Measurements from ENCODE around the gene PCDHB8. TPM values are rescaled to one million over a fixed set of nuclear protein-coding genes. Genes with fewer than 3 reads are reported as not detected.
"Not testable (repeated sequence)": the region's sequence is repeated elsewhere in the genome, so short reads cannot be mapped to it uniquely, and the experiment has no call there.

The PCDHB8 gene
- total RNA-seq, 1 experiment from 2014 or later: 7.6 TPM

DNA sequence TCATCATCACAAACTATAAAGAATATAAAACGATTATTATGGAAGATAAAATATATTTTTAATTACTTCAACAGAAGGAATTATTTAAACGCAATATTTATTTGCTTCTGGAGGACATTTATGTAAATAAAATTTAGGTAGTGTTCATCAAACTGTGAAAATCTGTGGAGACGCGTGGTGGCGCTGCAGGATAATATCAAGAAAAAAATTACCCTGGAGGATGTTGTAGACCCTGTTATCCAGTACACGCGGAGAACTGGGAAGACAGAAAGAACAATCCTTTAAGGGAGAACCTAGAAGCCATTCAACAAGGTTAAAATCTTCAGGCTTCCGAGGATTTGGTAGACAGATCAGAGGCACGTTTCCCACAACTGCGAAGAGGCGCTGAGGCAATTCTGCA is 30.9 kb downstream of the PCDHB8 start, which contains the start of gene PCDHB12:
PCDHB12 (plus strand) TSS at position 242 of the 400 bp plus-strand sequence. CDS start 189 bp downstream, outside the sequence.
- POLR2A ChIA-PET: no interaction called here
- CTCF ChIA-PET: interaction anchor here (1.0 to 1.2 kb wide), 2 partner anchors 8 to 112 kb away, joined by 3 to 4 read pairs; partner anchors contain the start of gene TAF7

DNA sequence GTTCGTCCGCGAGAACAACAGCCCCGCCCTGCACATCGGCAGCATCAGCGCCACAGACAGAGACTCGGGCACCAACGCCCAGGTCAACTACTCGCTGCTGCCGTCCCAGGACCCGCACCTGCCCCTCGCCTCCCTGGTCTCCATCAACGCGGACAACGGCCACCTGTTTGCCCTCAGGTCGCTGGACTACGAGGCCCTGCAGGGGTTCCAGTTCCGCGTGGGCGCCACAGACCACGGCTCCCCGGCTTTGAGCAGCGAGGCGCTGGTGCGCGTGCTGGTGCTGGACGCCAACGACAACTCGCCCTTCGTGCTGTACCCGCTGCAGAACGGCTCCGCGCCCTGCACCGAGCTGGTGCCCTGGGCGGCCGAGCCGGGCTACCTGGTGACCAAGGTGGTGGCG is 32.7 kb downstream of the PCDHB8 start:
- H3K4me3 ChIP-seq (ENCODE audit: low read depth in 2 of 2, low read length in 2 of 2); POLR2A ChIA-PET; H3K9me3 ChIP-seq (ENCODE audit: control insufficient read depth, insufficient read depth, low read depth, low read length); CTCF ChIA-PET; in situ Hi-C loops (cut with HindIII; ENCODE audit: low pct_unique_long_range_greater_than_20kb, low sequenced_read_pairs); H3K36me3 ChIP-seq (ENCODE audit: control insufficient read depth, insufficient read depth, low read length); BruUV-seq (replicated peaks); ATAC-seq; intact Hi-C loops (cut with micrococcal nuclease; ENCODE audit: unreplicated experiment); DNase-seq (ENCODE audit: low read depth, low spot score); H3K27me3 ChIP-seq (ENCODE audit: control insufficient read depth, insufficient read depth, low read length); H3K4me1 ChIP-seq (ENCODE audit: control insufficient read depth, insufficient read depth, low read length); H3K27ac ChIP-seq (ENCODE audit: low read length): not testable (repeated sequence)

More for the DNA sequence above, 30.9 kb downstream of the PCDHB8 start, which contains the start of gene PCDHB12:
- H3K27ac ChIP-seq (ENCODE audit: low read length): no peak within 1 kb of the TSS
- H3K4me1 ChIP-seq (ENCODE audit: control insufficient read depth, insufficient read depth, low read length): no peaks in the 10 kb centered on the region
- no TSS peak for BruUV-seq (replicated peaks)
- H3K4me3 ChIP-seq (ENCODE audit: low read depth in 2 of 2, low read length in 2 of 2): no peak within 1 kb of the TSS; a peak in 1 of 4 replicates
- intact Hi-C loops (cut with micrococcal nuclease; ENCODE audit: unreplicated experiment): loop anchor here (5.0 kb wide), 1 partner anchor 349 kb away; no protein-coding TSS in a partner anchor
- peaks cover 9% of the 10 kb centered on the region for H3K27me3 ChIP-seq (ENCODE audit: control insufficient read depth, insufficient read depth, low read length)
- TF ChIP-seq, protein P1, sequence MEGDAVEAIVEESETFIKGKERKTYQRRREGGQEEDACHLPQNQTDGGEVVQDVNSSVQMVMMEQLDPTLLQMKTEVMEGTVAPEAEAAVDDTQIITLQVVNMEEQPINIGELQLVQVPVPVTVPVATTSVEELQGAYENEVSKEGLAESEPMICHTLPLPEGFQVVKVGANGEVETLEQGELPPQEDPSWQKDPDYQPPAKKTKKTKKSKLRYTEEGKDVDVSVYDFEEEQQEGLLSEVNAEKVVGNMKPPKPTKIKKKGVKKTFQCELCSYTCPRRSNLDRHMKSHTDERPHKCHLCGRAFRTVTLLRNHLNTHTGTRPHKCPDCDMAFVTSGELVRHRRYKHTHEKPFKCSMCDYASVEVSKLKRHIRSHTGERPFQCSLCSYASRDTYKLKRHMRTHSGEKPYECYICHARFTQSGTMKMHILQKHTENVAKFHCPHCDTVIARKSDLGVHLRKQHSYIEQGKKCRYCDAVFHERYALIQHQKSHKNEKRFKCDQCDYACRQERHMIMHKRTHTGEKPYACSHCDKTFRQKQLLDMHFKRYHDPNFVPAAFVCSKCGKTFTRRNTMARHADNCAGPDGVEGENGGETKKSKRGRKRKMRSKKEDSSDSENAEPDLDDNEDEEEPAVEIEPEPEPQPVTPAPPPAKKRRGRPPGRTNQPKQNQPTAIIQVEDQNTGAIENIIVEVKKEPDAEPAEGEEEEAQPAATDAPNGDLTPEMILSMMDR (IDR thresholded peaks at IDR 0.05): peak; percentile 67
- TF ChIP-seq, protein P2, sequence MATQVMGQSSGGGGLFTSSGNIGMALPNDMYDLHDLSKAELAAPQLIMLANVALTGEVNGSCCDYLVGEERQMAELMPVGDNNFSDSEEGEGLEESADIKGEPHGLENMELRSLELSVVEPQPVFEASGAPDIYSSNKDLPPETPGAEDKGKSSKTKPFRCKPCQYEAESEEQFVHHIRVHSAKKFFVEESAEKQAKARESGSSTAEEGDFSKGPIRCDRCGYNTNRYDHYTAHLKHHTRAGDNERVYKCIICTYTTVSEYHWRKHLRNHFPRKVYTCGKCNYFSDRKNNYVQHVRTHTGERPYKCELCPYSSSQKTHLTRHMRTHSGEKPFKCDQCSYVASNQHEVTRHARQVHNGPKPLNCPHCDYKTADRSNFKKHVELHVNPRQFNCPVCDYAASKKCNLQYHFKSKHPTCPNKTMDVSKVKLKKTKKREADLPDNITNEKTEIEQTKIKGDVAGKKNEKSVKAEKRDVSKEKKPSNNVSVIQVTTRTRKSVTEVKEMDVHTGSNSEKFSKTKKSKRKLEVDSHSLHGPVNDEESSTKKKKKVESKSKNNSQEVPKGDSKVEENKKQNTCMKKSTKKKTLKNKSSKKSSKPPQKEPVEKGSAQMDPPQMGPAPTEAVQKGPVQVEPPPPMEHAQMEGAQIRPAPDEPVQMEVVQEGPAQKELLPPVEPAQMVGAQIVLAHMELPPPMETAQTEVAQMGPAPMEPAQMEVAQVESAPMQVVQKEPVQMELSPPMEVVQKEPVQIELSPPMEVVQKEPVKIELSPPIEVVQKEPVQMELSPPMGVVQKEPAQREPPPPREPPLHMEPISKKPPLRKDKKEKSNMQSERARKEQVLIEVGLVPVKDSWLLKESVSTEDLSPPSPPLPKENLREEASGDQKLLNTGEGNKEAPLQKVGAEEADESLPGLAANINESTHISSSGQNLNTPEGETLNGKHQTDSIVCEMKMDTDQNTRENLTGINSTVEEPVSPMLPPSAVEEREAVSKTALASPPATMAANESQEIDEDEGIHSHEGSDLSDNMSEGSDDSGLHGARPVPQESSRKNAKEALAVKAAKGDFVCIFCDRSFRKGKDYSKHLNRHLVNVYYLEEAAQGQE (IDR thresholded peaks at IDR 0.05; ENCODE audit: insufficient read depth in 1 of 2, low read depth in 2 of 2, low read length in 1 of 2): no peak
- H3K9me3 ChIP-seq (ENCODE audit: control insufficient read depth, insufficient read depth, low read depth, low read length): no peaks in the 10 kb centered on the region
- no peaks in the 10 kb centered on the region for H3K36me3 ChIP-seq (ENCODE audit: control insufficient read depth, insufficient read depth, low read length)
- DNase-seq (ENCODE audit: low read depth, low spot score) (no peak), ATAC-seq (no peak)
- in situ Hi-C loops (cut with HindIII; ENCODE audit: low pct_unique_long_range_greater_than_20kb, low sequenced_read_pairs): no loop called here

DNA sequence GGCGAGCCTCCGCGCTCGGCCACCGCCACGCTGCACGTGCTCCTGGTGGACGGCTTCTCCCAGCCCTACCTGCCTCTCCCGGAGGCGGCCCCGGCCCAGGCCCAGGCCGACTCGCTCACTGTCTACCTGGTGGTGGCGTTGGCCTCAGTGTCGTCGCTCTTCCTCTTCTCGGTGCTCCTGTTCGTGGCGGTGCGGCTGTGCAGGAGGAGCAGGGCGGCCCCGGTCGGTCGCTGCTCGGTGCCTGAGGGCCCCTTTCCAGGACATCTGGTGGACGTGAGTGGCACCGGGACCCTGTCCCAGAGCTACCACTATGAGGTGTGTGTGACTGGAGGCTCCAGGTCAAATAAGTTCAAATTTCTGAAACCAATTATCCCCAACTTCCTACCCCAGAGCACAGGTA is 33.3 kb downstream of the PCDHB8 start:
- intact Hi-C loops (cut with micrococcal nuclease; ENCODE audit: unreplicated experiment); H3K36me3 ChIP-seq (ENCODE audit: control insufficient read depth, insufficient read depth, low read length); H3K4me1 ChIP-seq (ENCODE audit: control insufficient read depth, insufficient read depth, low read length); BruUV-seq (replicated peaks); H3K4me3 ChIP-seq (ENCODE audit: low read depth in 2 of 2, low read length in 2 of 2); DNase-seq (ENCODE audit: low read depth, low spot score); POLR2A ChIA-PET; ATAC-seq; in situ Hi-C loops (cut with HindIII; ENCODE audit: low pct_unique_long_range_greater_than_20kb, low sequenced_read_pairs); H3K27ac ChIP-seq (ENCODE audit: low read length); CTCF ChIA-PET; H3K27me3 ChIP-seq (ENCODE audit: control insufficient read depth, insufficient read depth, low read length); H3K9me3 ChIP-seq (ENCODE audit: control insufficient read depth, insufficient read depth, low read depth, low read length): not testable (repeated sequence)

Data from Panc1 (cell line).